Measurements from ENCODE around the gene LPCAT1. TPM values are rescaled to one million over a fixed set of nuclear protein-coding genes. Genes with fewer than 3 reads are reported as not detected.

The LPCAT1 gene
- total RNA-seq, 1 donor from 2014 or later = 74.8 TPM

GRCh38 chr5:1547236-1547635, 23.5 kb upstream of the LPCAT1 start:
- no peak for DNase-seq (ENCODE audit: low spot score in 2 of 2, unreplicated experiment in 2 of 2)
- H3K27me3 Mint-ChIP-seq (ENCODE audit: low read depth) = peaks cover 20% of the 10 kb centered on the region
- H3K4me1 Mint-ChIP-seq = no peaks in the 10 kb centered on the region
- H3K4me3 Mint-ChIP-seq = no peak overlapping the region
- H3K27ac Mint-ChIP-seq = no peak overlapping the region
- H3K9me3 Mint-ChIP-seq = no peaks in the 10 kb centered on the region
- TF ChIP-seq CTCF (IDR thresholded peaks at IDR 0.05; ENCODE audit: unreplicated experiment) = no peak
- H3K36me3 Mint-ChIP-seq = no peaks in the 10 kb centered on the region

GRCh38 chr5:1546556-1546955, 22.8 kb upstream of the LPCAT1 start:
- TF ChIP-seq CTCF (IDR thresholded peaks at IDR 0.05; ENCODE audit: unreplicated experiment) = no peak
- peaks cover 17% of the 10 kb centered on the region for H3K27me3 Mint-ChIP-seq (ENCODE audit: low read depth)
- DNase-seq (ENCODE audit: low spot score in 2 of 2, unreplicated experiment in 2 of 2) = no peak
- H3K36me3 Mint-ChIP-seq = no peaks in the 10 kb centered on the region
- H3K27ac Mint-ChIP-seq = no peak overlapping the region
- H3K4me1 Mint-ChIP-seq = peaks cover 3% of the 10 kb centered on the region
- no peak overlapping the region for H3K4me3 Mint-ChIP-seq
- no peaks in the 10 kb centered on the region for H3K9me3 Mint-ChIP-seq

GRCh38 chr5:1545805-1546355, 22.1 kb upstream of the LPCAT1 start:
- Mint-ChIP-seq H3K4me1 (peaks cover 3% of the 10 kb centered on the region), H3K36me3 (no peaks in the 10 kb centered on the region), H3K9me3 (no peaks in the 10 kb centered on the region), H3K4me3 (no peak overlapping the region), H3K27ac (no peak overlapping the region), H3K27me3 (ENCODE audit: low read depth) (peaks cover 16% of the 10 kb centered on the region)
- TF ChIP-seq CTCF (IDR thresholded peaks at IDR 0.05; ENCODE audit: unreplicated experiment) = no peak
- no peak for DNase-seq (ENCODE audit: low spot score in 2 of 2, unreplicated experiment in 2 of 2)

- Mint-ChIP-seq H3K9me3 (no peaks in the 10 kb centered on the region), H3K4me3 (no peak overlapping the region), H3K27me3 (ENCODE audit: low read depth) (peaks cover 15% of the 10 kb centered on the region), H3K36me3 (no peaks in the 10 kb centered on the region), H3K4me1 (peaks cover 3% of the 10 kb centered on the region), H3K27ac (no peak overlapping the region)
- no peak for TF ChIP-seq CTCF (IDR thresholded peaks at IDR 0.05; ENCODE audit: unreplicated experiment)
- DNase-seq (ENCODE audit: low spot score in 2 of 2, unreplicated experiment in 2 of 2) = no peak
These were observed 21.5 kb upstream of the LPCAT1 start for GRCh38 chr5:1545126-1545804.

- no peak for TF ChIP-seq CTCF (IDR thresholded peaks at IDR 0.05; ENCODE audit: unreplicated experiment)
- peaks cover 3% of the 10 kb centered on the region for H3K4me1 Mint-ChIP-seq
- DNase-seq (ENCODE audit: low spot score in 2 of 2, unreplicated experiment in 2 of 2) = no peak
- peaks cover 12% of the 10 kb centered on the region for H3K27me3 Mint-ChIP-seq (ENCODE audit: low read depth)
- no peaks in the 10 kb centered on the region for H3K9me3 Mint-ChIP-seq
- H3K27ac Mint-ChIP-seq = no peak overlapping the region
- no peak overlapping the region for H3K4me3 Mint-ChIP-seq
- no peaks in the 10 kb centered on the region for H3K36me3 Mint-ChIP-seq
These were observed 20.7 kb upstream of the LPCAT1 start for GRCh38 chr5:1544294-1544961.

All from mesothelial cell of epicardium (in vitro differentiated cells).